ENCODE measurements around the gene GRHPR.

GRHPR gene

GRCh38 chr9:37382161-37382981 is 40.1 kb upstream of the GRHPR start:
- Histone ChIP-seq H3K4me3 (ENCODE audit: low read length) (no peak overlapping the region), H3K27me3 (ENCODE audit: control insufficient read depth, insufficient read depth, low read length) (no peaks in the 10 kb centered on the region), H3K36me3 (ENCODE audit: control insufficient read depth, insufficient read depth, low read length) (no peaks in the 10 kb centered on the region), H3K4me1 (ENCODE audit: control insufficient read depth, insufficient read depth, low read length) (no peaks in the 10 kb centered on the region), H3K27ac (ENCODE audit: low read length) (no peak overlapping the region), H3K9me3 (ENCODE audit: control insufficient read depth, insufficient read depth, low read length) (no peaks in the 10 kb centered on the region)
- no CpG with 5 or more reads among the region's 14 CpGs for WGBS (ENCODE audit: insufficient coverage, insufficient read length)
- no peak for DNase-seq (ENCODE audit: low read depth, low spot score)

- no peaks in the 10 kb centered on the region for H3K4me1 ChIP-seq (ENCODE audit: control insufficient read depth, insufficient read depth, low read length)
- no peak overlapping the region for H3K4me3 ChIP-seq (ENCODE audit: low read length)
Observed at GRCh38 chr9:37382982-37383357, 39.5 kb upstream of the GRHPR start.

GRCh38 chr9:37383393-37383792 is 39.1 kb upstream of the GRHPR start:
- Histone ChIP-seq H3K27ac (ENCODE audit: low read length) (no peak overlapping the region), H3K4me1 (ENCODE audit: control insufficient read depth, insufficient read depth, low read length) (no peaks in the 10 kb centered on the region)
- WGBS (ENCODE audit: insufficient coverage, insufficient read length) = no CpG with 5 or more reads among the region's 6 CpGs

More at GRCh38 chr9:37382982-37383357, 39.5 kb upstream of the GRHPR start:
- DNase-seq (ENCODE audit: low read depth, low spot score) = no peak
- H3K9me3 ChIP-seq (ENCODE audit: control insufficient read depth, insufficient read depth, low read length) = no peaks in the 10 kb centered on the region
- no peaks in the 10 kb centered on the region for H3K36me3 ChIP-seq (ENCODE audit: control insufficient read depth, insufficient read depth, low read length)
- WGBS (ENCODE audit: insufficient coverage, insufficient read length) = no CpG with 5 or more reads among the region's 5 CpGs
- no peak overlapping the region for H3K27ac ChIP-seq (ENCODE audit: low read length)
- no peaks in the 10 kb centered on the region for H3K27me3 ChIP-seq (ENCODE audit: control insufficient read depth, insufficient read depth, low read length)

GRCh38 chr9:37383876-37384746 is 38.4 kb upstream of the GRHPR start:
- no peak overlapping the region for H3K4me3 ChIP-seq (ENCODE audit: low read length)
- no CpG with 5 or more reads among the region's 12 CpGs for WGBS (ENCODE audit: insufficient coverage, insufficient read length)
- no peaks in the 10 kb centered on the region for H3K4me1 ChIP-seq (ENCODE audit: control insufficient read depth, insufficient read depth, low read length)

More at GRCh38 chr9:37383393-37383792, 39.1 kb upstream of the GRHPR start:
- Histone ChIP-seq H3K9me3 (ENCODE audit: control insufficient read depth, insufficient read depth, low read length) (no peaks in the 10 kb centered on the region), H3K36me3 (ENCODE audit: control insufficient read depth, insufficient read depth, low read length) (no peaks in the 10 kb centered on the region), H3K4me3 (ENCODE audit: low read length) (no peak overlapping the region), H3K27me3 (ENCODE audit: control insufficient read depth, insufficient read depth, low read length) (no peaks in the 10 kb centered on the region)
- no peak for DNase-seq (ENCODE audit: low read depth, low spot score)

GRCh38 chr9:37385286-37385685 is 37.2 kb upstream of the GRHPR start:
- DNase-seq (ENCODE audit: low read depth, low spot score) = no peak
- Histone ChIP-seq H3K36me3 (ENCODE audit: control insufficient read depth, insufficient read depth, low read length) (no peaks in the 10 kb centered on the region), H3K4me3 (ENCODE audit: low read length) (no peak overlapping the region), H3K27me3 (ENCODE audit: control insufficient read depth, insufficient read depth, low read length) (no peaks in the 10 kb centered on the region), H3K4me1 (ENCODE audit: control insufficient read depth, insufficient read depth, low read length) (no peaks in the 10 kb centered on the region), H3K27ac (ENCODE audit: low read length) (no peak overlapping the region), H3K9me3 (ENCODE audit: control insufficient read depth, insufficient read depth, low read length) (no peaks in the 10 kb centered on the region)
- WGBS (ENCODE audit: insufficient coverage, insufficient read length) = no CpG with 5 or more reads among the region's 6 CpGs

More at GRCh38 chr9:37383876-37384746, 38.4 kb upstream of the GRHPR start:
- H3K27me3 ChIP-seq (ENCODE audit: control insufficient read depth, insufficient read depth, low read length) = no peaks in the 10 kb centered on the region
- H3K27ac ChIP-seq (ENCODE audit: low read length) = no peak overlapping the region
- no peaks in the 10 kb centered on the region for H3K36me3 ChIP-seq (ENCODE audit: control insufficient read depth, insufficient read depth, low read length)
- DNase-seq (ENCODE audit: low read depth, low spot score) = no peak
- no peaks in the 10 kb centered on the region for H3K9me3 ChIP-seq (ENCODE audit: control insufficient read depth, insufficient read depth, low read length)

GRCh38 chr9:37386988-37387387 is 35.5 kb upstream of the GRHPR start:
- H3K27ac ChIP-seq (ENCODE audit: low read length) = no peak overlapping the region
- H3K4me3 ChIP-seq (ENCODE audit: low read length) = no peak overlapping the region
- WGBS (ENCODE audit: insufficient coverage, insufficient read length) = no CpG with 5 or more reads among the region's 10 CpGs
- no peaks in the 10 kb centered on the region for H3K9me3 ChIP-seq (ENCODE audit: control insufficient read depth, insufficient read depth, low read length)
- no peaks in the 10 kb centered on the region for H3K36me3 ChIP-seq (ENCODE audit: control insufficient read depth, insufficient read depth, low read length)
- no peaks in the 10 kb centered on the region for H3K27me3 ChIP-seq (ENCODE audit: control insufficient read depth, insufficient read depth, low read length)
- no peak for DNase-seq (ENCODE audit: low read depth, low spot score)
- no peaks in the 10 kb centered on the region for H3K4me1 ChIP-seq (ENCODE audit: control insufficient read depth, insufficient read depth, low read length)

- no CpG with 5 or more reads among the region's 7 CpGs for WGBS (ENCODE audit: insufficient coverage, insufficient read length)
- no peak overlapping the region for H3K27ac ChIP-seq (ENCODE audit: low read length)
- no peaks in the 10 kb centered on the region for H3K27me3 ChIP-seq (ENCODE audit: control insufficient read depth, insufficient read depth, low read length)
- no peaks in the 10 kb centered on the region for H3K9me3 ChIP-seq (ENCODE audit: control insufficient read depth, insufficient read depth, low read length)
- no peaks in the 10 kb centered on the region for H3K36me3 ChIP-seq (ENCODE audit: control insufficient read depth, insufficient read depth, low read length)
- no peak for DNase-seq (ENCODE audit: low read depth, low spot score)
- no peak overlapping the region for H3K4me3 ChIP-seq (ENCODE audit: low read length)
- H3K4me1 ChIP-seq (ENCODE audit: control insufficient read depth, insufficient read depth, low read length) = 0 out of 2 replicates have a peak, but pooled peaks cover 1% of the 10 kb centered on the region
Observed at GRCh38 chr9:37390759-37391158, 31.7 kb upstream of the GRHPR start.

GRCh38 chr9:37392272-37392671 is 30.2 kb upstream of the GRHPR start:
- H3K4me3 ChIP-seq (ENCODE audit: low read length) = no peak overlapping the region
- DNase-seq (ENCODE audit: low read depth, low spot score) = no peak
- no peak overlapping the region for H3K27ac ChIP-seq (ENCODE audit: low read length)
- WGBS (ENCODE audit: insufficient coverage, insufficient read length) = no CpG with 5 or more reads among the region's 8 CpGs
- H3K27me3 ChIP-seq (ENCODE audit: control insufficient read depth, insufficient read depth, low read length) = no peaks in the 10 kb centered on the region
- H3K4me1 ChIP-seq (ENCODE audit: control insufficient read depth, insufficient read depth, low read length) = 0 out of 2 replicates have a peak, but pooled peaks cover 1% of the 10 kb centered on the region
- H3K9me3 ChIP-seq (ENCODE audit: control insufficient read depth, insufficient read depth, low read length) = no peaks in the 10 kb centered on the region
- no peaks in the 10 kb centered on the region for H3K36me3 ChIP-seq (ENCODE audit: control insufficient read depth, insufficient read depth, low read length)

- H3K27ac ChIP-seq (ENCODE audit: low read length) = no peak overlapping the region
- H3K27me3 ChIP-seq (ENCODE audit: control insufficient read depth, insufficient read depth, low read length) = no peaks in the 10 kb centered on the region
- no peak for DNase-seq (ENCODE audit: low read depth, low spot score)
- 0 out of 2 replicates have a peak, but pooled peaks cover 1% of the 10 kb centered on the region for H3K4me1 ChIP-seq (ENCODE audit: control insufficient read depth, insufficient read depth, low read length)
- H3K36me3 ChIP-seq (ENCODE audit: control insufficient read depth, insufficient read depth, low read length) = no peaks in the 10 kb centered on the region
- WGBS (ENCODE audit: insufficient coverage, insufficient read length) = no CpG with 5 or more reads among the region's 12 CpGs
- no peaks in the 10 kb centered on the region for H3K9me3 ChIP-seq (ENCODE audit: control insufficient read depth, insufficient read depth, low read length)
- no peak overlapping the region for H3K4me3 ChIP-seq (ENCODE audit: low read length)
Observed at GRCh38 chr9:37395229-37395628, 27.3 kb upstream of the GRHPR start.

- no peak for DNase-seq (ENCODE audit: low read depth, low spot score)
- Histone ChIP-seq H3K4me1 (ENCODE audit: control insufficient read depth, insufficient read depth, low read length) (0 out of 2 replicates have a peak, but pooled peaks cover 1% of the 10 kb centered on the region), H3K27me3 (ENCODE audit: control insufficient read depth, insufficient read depth, low read length) (no peaks in the 10 kb centered on the region), H3K36me3 (ENCODE audit: control insufficient read depth, insufficient read depth, low read length) (no peaks in the 10 kb centered on the region), H3K27ac (ENCODE audit: low read length) (no peak overlapping the region), H3K4me3 (ENCODE audit: low read length) (no peak overlapping the region), H3K9me3 (ENCODE audit: control insufficient read depth, insufficient read depth, low read length) (no peaks in the 10 kb centered on the region)
- no CpG with 5 or more reads among the region's 8 CpGs for WGBS (ENCODE audit: insufficient coverage, insufficient read length)
Observed at GRCh38 chr9:37395663-37396062, 26.8 kb upstream of the GRHPR start.
